Stimulated activated CD8-positive, alpha-beta memory T cell treated with anti-CD3 and anti-CD28 coated beads, Interleukin-2, amount 100 ng/mL, for 1 hour (primary cell): Measurements from ENCODE around the gene VCL.
"Not testable (repeated sequence)": the region's sequence is repeated elsewhere in the genome, so short reads cannot be mapped to it uniquely, and the experiment has no call there.

ENCODE experiments used
- DNase-seq, 2 donors: peaks; one replicate each; pipeline ENCODE4 v3.0.0-alpha.2; 2020; ENCODE audit warnings: low read depth in 2 of 2

VCL gene

GRCh38 chr10:73997787-73998622 lies at the start of gene VCL:
Gene VCL, plus strand, starts transcription at chr10:73998116. Its CDS starts 92 bp downstream, at chr10:73998208.
- peak; percentile 85 to 92 for DNase-seq

- no peak for DNase-seq
These were observed 48.8 kb upstream of the VCL start for GRCh38 chr10:73948947-73949633.

- DNase-seq, result no peak
These were observed 47.6 kb upstream of the VCL start for GRCh38 chr10:73950155-73950948.

GRCh38 chr10:73953665-73954064 lies 44.3 kb upstream of the VCL start:
- no peak for DNase-seq

- no peak for DNase-seq
These were observed 43.2 kb upstream of the VCL start for GRCh38 chr10:73954737-73955136.

GRCh38 chr10:73955719-73956118 lies 42.2 kb upstream of the VCL start:
- DNase-seq, result no peak

GRCh38 chr10:73956476-73957359 lies 41.2 kb upstream of the VCL start:
- DNase-seq, result no peak

GRCh38 chr10:73959484-73960243 lies 38.3 kb upstream of the VCL start:
- no peak for DNase-seq

GRCh38 chr10:73962386-73962785 lies 35.5 kb upstream of the VCL start:
- no peak for DNase-seq

GRCh38 chr10:73963533-73963932 lies 34.4 kb upstream of the VCL start:
- not testable (repeated sequence) for DNase-seq

GRCh38 chr10:73964743-73965142 lies 33.2 kb upstream of the VCL start:
- no peak for DNase-seq

GRCh38 chr10:73965267-73965889 lies 32.5 kb upstream of the VCL start:
- not testable (repeated sequence) for DNase-seq

- DNase-seq, result no peak
These were observed 31.8 kb upstream of the VCL start for GRCh38 chr10:73965890-73966768.

GRCh38 chr10:73967022-73967429 lies 30.9 kb upstream of the VCL start:
- no peak for DNase-seq

- no peak for DNase-seq
These were observed 30.4 kb upstream of the VCL start for GRCh38 chr10:73967544-73967943.

GRCh38 chr10:73968098-73968521 lies 29.8 kb upstream of the VCL start:
- DNase-seq, result no peak

- no peak for DNase-seq
These were observed 28.6 kb upstream of the VCL start for GRCh38 chr10:73969224-73969841.

- DNase-seq, result no peak
These were observed 27.1 kb upstream of the VCL start for GRCh38 chr10:73970845-73971244.
